ENCODE data around the gene MYL7. TPM values are rescaled to one million over a fixed set of nuclear protein-coding genes. Genes with fewer than 3 reads are reported as not detected.

Gene MYL7
- total RNA-seq, 1 donor from 2014 or later, result not detected

GRCh38 chr7:44110719-44111635 lies 30.2 kb downstream of the MYL7 start:
- peak; percentile 21 for ATAC-seq

GRCh38 chr7:44109991-44110390 lies 31.1 kb downstream of the MYL7 start:
- no peak for ATAC-seq

- ATAC-seq, result no peak
Observed at GRCh38 chr7:44108768-44109750, 32.1 kb downstream of the MYL7 start.

- ATAC-seq, result no peak
Observed at GRCh38 chr7:44107961-44108767, 33.0 kb downstream of the MYL7 start.

GRCh38 chr7:44107116-44107960 lies 33.8 kb downstream of the MYL7 start:
- no peak for ATAC-seq

GRCh38 chr7:44106311-44107065 lies 34.6 kb downstream of the MYL7 start:
- ATAC-seq, result no peak

GRCh38 chr7:44105832-44106231 lies 35.3 kb downstream of the MYL7 start:
- ATAC-seq, result no peak

- no peak for ATAC-seq
Observed at GRCh38 chr7:44104860-44105771, 36.0 kb downstream of the MYL7 start.

GRCh38 chr7:44103923-44104859 lies 36.9 kb downstream of the MYL7 start, which contains the start of gene AEBP1:
TSS of gene AEBP1 (plus strand) at chr7:44104345. CDS start at chr7:44104666, 321 bp downstream.
- no peak for ATAC-seq

- no peak for ATAC-seq
Observed at GRCh38 chr7:44103566-44103922, 37.6 kb downstream of the MYL7 start.

- ATAC-seq, result no peak
Observed at GRCh38 chr7:44102846-44103565, 38.1 kb downstream of the MYL7 start.

GRCh38 chr7:44101966-44102845 lies 38.9 kb downstream of the MYL7 start:
- ATAC-seq, result peak; percentile 77

GRCh38 chr7:44101303-44101965 lies 39.7 kb downstream of the MYL7 start:
- no peak for ATAC-seq

GRCh38 chr7:44100458-44101302 lies 40.5 kb downstream of the MYL7 start:
- no peak for ATAC-seq

GRCh38 chr7:44099669-44100068 lies 41.5 kb downstream of the MYL7 start:
- ATAC-seq, result no peak

Measured in esophagus mucosa (tissue), 1 donor.